Heart left ventricle (tissue), 13 donors: ENCODE data around the gene DSC1.

Experiments
- POLR2A ChIP-seq, 2 donors: fragments of 450-650 bp; IDR thresholded peaks; one replicate each; pipeline ENCODE4 v1.6.1; 2017; ENCODE audit warnings: antibody characterized with exemption in 2 of 2, mild to moderate bottlenecking in 2 of 2, moderate library complexity in 2 of 2
- TF ChIP-seq, protein P1 (sequence below), 12 donors: fragments of 200-600 bp; sonication (generic) in 4 of 12; IDR thresholded peaks; one replicate each; pipeline versions ENCODE4 v1.5.0 to v1.8.0; 2018 to 2022; ENCODE audit warnings: antibody characterized with exemption in 12 of 12, mild to moderate bottlenecking in 5 of 12
- donor health status: ischemic (EF 13 %, LVEDD 7.1; RV severe dilation, severe dysfunction).
- donor health status: DM: no; HTN: yes; CAD: no.
- donor health status: DM: no; HTN: no; CAD: no.
- donor health status: ischemic (EF 25% LVEDD 6.9; RV normal size, moderate dysfunction).
- donor health status: ischemic (EF 25% LVEDD 5.7; RV mildly dilated, moderate dysfunction).
- donor health status: ischemic (EF 35%, LVEDD 5.7; RV mildly dilated, moderate dysfunction).
- donor health status: nonischemic (EF 11% LVEDD 7.7; RV severe dilation, severe dysfunction).
- donor health status: DM: yes; HTN: yes; CAD: no.
- donor health status: PGD.
- donor health status: ischemic (EF 29% LVEDD 5.4; RV normal size, mild dysfunction).
- donor health status: nonischemic (EF 23%, LVEDD 6.1; RV moderate dilation, normal function).

GRCh38 chr18:31206787-31207381, 44.2 kb upstream of the DSC1 start:
- peak in 1 of 2 donors; percentile 32 for TF ChIP-seq POLR2A (IDR thresholded peaks at IDR 0.05)
- TF ChIP-seq, protein P1, sequence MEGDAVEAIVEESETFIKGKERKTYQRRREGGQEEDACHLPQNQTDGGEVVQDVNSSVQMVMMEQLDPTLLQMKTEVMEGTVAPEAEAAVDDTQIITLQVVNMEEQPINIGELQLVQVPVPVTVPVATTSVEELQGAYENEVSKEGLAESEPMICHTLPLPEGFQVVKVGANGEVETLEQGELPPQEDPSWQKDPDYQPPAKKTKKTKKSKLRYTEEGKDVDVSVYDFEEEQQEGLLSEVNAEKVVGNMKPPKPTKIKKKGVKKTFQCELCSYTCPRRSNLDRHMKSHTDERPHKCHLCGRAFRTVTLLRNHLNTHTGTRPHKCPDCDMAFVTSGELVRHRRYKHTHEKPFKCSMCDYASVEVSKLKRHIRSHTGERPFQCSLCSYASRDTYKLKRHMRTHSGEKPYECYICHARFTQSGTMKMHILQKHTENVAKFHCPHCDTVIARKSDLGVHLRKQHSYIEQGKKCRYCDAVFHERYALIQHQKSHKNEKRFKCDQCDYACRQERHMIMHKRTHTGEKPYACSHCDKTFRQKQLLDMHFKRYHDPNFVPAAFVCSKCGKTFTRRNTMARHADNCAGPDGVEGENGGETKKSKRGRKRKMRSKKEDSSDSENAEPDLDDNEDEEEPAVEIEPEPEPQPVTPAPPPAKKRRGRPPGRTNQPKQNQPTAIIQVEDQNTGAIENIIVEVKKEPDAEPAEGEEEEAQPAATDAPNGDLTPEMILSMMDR (IDR thresholded peaks at IDR 0.05) = peak in 2 of 12 donors; percentile 9 to 13
